ENCODE data around the gene UCN.

DNA sequence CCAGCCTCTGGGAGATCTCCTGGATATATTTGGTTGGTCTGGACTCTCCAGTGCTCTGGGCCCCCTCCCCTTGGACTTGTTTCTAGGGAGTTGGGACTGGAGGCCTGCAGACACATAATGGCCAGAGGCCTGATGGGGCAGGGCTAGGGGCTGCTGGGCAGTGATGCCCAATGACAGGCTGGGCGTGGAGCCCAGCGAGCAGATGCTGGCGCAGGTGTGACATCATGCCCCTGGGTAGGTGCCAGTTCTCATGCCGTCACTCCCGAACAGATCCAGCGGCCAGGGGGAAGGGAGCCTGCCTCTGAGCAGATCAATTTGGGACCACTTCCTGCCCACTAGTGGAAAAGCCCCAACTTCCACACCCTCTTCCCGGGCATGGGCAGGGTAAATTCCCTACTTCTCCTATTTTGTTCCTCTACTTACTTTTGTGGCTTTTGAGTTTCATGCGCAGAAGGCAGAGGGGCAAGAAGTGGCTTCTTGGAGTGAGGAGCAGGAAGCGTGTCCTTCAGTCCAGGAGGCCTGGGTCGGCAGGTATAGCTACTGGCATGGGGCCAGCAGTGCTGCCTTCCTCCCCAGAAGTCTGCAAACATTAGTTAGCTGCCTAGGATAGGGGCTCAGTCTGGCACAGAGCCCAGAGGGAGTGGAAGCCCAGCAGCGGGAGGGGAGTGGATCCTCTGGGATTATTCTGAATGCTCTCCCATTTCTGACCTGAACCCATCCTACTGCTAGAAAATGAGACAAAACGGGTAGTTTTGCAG is 8.6 kb upstream of the UCN start:
- TF ChIP-seq EZH2 (IDR thresholded peaks at IDR 0.05; ENCODE audit: low read length, missing control alignments) (no peak), CTCF (conservative IDR thresholded peaks at IDR 0.05 in 1 of 2, IDR thresholded peaks at IDR 0.05 in 1 of 2; ENCODE audit: low read depth in 1 of 2, low read length in 2 of 2) (no peak)
